ENCODE measurements around the gene FGF9.

Gene FGF9

GRCh38 chr13:21670883-21671619, at the start of gene FGF9:
Gene FGF9 (plus strand): TSS chr13:21671073. CDS start chr13:21671913, 840 bp downstream.
- DNase-seq = peak; percentile 64 to 84 (median 77)

DNA sequence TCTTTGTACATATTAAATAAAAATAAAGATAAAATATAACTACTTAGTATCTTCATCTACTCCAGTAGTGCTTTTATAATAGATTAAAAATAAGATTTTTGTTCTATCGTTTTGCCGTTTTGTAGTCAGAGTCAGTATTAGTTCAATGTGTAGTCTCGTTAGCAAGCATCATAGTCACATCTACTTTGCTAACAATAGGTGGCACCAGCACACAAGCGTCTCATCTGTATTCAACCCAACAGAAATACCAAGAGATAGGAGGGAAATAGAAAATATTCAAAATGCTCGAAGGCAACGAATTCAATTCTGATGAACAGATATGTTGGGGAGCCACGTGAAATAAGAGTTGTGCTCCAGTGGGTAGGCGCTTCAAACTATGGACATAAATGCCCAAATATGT, 45.5 kb upstream of the FGF9 start:
- DNase-seq = peak; percentile 17 to 39 (median 23)

- DNase-seq = no peak
Observed at GRCh38 chr13:21632196-21632595, 38.7 kb upstream of the FGF9 start.

DNA sequence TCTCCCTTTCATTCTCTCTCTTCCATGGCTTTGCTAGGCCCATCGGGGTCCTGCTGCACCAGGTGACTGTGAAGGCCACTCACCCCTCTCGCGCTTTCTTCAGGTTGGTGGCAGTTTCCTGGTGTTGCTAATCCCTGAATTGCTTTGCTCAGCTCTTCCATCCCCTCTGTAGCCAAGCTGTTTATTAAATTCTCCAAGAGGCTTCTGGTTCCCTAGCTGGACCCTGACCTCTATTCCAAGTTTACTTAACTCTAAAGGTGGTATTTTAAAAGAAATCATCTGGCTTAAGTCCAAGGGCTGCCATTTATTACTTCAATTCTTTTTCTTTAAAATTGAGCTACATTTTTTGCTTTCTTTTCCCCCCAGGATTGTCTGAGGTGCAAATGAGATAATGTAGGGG, 34.2 kb upstream of the FGF9 start:
- no peak for DNase-seq

GRCh38 chr13:21637296-21637695, 33.6 kb upstream of the FGF9 start:
- peak; percentile 29 to 48 (median 33) for DNase-seq

DNA sequence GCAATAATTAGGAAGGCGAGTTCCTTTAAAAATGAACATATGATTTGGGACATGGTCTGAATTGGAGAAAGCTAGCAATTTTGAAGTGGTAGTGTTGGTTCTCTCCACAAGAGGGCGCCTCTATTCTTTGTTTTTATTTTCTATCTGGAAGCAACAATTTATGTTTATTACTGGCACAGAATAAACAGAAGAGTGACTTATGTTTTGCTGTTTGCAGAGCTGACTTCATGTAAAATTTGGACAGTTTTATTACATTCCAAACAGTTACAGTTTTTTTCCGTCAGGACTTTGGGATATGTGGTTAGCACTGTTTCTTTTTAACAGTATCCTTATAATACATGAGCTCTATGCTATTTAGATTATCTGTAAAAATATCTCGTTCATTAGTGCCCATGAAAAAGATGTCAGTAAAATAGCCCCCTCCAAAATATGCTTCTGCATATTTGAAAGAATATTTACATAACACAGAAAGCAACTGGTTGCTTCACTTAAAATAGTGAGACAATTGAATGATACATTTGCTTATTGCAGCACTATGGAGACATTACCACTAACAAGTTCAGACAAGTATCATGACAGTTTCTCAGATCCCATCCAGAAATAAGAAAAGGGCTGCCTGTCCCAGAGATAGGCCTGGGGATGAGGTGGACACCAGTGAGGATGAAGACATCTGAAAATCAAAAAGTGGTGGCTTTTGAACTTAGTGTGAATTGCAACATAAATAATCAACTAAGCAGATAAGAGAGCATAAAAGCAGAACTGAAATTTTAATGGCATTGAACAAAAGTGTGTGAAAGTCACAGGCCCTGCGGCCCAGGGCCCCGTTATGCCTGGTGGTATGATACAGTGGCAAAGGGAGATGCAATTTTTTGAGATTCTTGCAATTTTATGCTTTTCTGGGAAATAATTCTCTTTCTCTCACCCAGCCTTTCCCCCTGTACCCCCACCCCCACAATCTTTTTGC, 32.3 kb upstream of the FGF9 start:
- peak; percentile 44 to 65 (median 51) for DNase-seq

GRCh38 chr13:21639561-21639960, 31.3 kb upstream of the FGF9 start:
- no peak for DNase-seq

GRCh38 chr13:21641629-21642028, 29.2 kb upstream of the FGF9 start:
- no peak for DNase-seq

DNA sequence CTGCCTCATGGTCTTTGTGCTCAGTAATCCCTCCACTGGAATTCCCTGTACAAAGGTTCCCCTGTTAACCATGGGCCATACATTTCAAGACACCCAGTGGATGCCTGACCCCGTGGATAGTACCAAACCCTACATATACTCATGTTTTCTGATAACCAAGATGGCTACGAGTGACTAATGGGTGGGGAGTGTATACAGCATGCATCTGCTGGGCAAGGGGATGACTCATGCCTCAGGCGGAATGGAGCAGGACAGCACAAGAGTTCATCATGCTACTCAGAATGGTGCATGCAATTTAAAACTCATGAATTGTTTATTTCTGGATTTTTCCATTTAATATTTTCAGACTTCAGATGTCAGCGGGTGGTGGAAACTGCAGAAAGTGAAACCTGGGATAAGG, 13.3 kb upstream of the FGF9 start:
- peak in 1 of 3 donors; percentile 11 for DNase-seq

DNA sequence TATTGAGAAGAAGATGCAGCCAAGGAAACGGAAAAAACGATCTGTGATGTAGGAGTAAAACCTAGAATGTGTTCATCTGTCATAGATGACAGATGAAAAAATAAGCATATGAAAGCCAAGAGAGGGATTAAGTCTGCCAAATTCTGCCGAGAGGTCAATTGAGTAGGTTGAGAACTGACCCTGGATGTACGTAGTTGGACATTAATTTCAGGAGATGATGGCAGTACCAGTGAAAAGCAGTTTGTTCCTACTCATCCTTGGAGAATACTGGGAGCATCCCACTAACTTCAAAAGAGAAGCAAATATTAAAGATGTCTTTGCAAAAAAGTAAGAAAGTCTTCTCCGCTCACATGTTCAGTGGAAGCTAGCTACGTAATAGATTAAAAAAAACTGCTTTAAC, 11.8 kb upstream of the FGF9 start:
- no peak for DNase-seq

DNA sequence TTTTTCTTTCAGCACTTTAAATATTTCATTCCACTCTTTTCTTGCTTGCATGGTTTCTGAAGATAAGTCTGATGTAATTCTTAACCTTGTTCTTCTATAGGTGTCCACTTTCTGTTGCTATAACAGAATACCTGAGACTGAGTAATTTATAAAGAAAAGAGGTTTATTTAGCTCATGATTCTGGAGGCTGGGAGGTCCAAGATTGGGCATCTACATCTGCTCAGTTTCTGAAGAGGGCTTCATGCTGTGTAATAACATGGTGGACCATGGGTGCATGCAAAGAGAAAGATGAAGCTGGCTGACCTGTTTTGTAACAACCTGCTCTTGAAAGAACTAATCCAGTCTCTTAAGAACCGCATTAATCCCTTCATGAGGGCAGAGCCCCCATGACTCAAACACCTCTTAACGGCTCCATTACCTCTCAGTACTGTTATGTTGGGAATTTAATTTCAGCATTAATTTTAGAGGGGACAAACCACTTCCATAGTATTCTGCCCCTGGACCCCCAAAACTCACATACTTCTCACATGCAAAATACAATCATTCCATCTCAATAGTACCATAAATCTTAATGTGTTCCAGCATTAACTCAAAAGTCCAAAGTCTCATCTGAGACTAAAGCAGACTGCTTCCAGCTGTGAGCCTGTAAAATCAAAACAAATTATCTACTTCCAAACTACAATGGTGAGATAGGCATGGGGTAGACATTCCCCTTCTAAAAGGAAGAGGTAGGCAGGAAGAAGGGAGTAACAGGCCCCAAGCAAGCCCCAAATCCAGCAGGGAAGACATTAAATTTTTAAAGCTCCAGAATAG, 9.6 kb upstream of the FGF9 start:
- DNase-seq = no peak

DNA sequence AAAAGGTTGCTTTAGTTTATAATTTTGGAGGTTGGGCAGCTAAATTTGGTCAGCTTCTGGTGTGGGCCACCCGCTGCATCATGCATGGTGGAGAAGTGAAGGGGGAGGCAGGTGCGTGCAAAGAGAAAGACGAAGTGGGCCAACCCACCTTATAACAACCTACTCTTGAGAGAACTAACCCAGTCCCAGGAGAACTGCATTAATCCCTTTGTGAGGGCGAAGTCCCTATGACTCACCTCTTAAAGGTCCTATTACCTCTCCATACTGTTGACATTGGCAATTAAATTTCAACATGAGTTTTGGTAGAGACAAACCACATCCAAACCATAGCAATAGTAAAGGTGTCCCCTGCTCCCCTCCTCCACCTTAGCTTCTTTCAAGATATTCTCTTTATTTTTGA, 7.7 kb upstream of the FGF9 start:
- DNase-seq = no peak

DNA sequence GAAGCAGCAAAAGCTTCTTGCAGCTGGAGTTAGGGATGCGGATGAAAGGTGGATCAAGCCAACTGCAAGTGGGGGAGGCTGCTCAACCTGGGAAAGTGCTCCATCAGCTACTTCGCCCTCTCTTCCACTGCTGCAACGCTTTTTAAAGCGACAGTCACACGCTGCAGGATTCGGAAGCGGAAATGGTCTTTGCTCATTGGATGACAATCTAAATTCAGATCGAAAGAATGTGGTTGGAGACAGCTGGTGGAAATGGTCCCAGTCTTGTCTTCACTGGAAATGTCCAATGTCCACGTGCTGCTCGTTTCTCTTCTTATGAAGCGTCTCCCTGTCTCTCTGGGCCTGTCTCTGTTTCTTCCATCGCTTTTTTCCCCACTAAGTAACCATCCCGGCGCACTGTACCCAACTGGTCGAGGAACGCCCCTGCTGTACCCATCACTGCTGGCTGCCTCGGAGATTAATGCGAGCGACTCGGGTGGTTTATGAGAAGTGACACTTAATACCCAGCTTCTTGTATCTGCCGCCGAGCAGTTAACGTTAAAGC, 2.1 kb upstream of the FGF9 start:
- peak in 1 of 3 donors; percentile 14 for DNase-seq

GRCh38 chr13:21670006-21670882, 629 bp upstream of the FGF9 start:
- DNase-seq = peak; percentile 28 to 59 (median 40)

DNA sequence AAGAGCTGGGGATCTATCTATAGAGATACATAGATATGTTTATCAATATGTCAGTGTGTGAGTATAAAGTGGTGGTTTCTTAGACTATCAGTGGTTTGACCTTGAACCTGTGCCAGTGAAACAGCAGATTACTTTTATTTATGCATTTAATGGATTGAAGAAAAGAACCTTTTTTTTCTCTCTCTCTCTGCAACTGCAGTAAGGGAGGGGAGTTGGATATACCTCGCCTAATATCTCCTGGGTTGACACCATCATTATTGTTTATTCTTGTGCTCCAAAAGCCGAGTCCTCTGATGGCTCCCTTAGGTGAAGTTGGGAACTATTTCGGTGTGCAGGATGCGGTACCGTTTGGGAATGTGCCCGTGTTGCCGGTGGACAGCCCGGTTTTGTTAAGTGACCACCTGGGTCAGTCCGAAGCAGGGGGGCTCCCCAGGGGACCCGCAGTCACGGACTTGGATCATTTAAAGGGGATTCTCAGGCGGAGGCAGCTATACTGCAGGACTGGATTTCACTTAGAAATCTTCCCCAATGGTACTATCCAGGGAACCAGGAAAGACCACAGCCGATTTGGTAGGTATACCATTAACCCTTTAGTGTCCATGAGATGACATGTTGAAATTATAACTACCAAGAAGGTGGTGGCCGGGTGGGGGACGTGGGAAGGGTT, 880 bp downstream of the FGF9 start:
- DNase-seq = no peak

DNA sequence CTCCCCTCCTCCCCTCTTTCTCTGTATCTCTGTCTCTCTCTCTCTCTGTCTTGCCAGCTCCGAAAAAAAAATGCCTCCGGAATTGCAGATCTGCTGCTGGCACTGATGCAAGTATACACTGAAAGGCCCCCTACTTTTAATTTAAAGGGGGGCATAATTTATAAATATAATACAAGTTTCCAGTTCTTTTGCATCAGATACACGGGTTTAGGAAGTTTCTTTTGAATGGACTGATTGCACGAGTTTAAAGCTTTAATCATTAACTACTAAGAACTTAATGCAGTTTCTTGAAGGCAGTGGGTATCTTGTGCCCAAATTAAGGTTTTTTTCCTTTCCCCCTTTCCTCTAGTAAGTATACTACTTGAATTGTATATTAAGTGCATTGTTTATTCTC, 1.4 kb downstream of the FGF9 start:
- no peak for DNase-seq

GRCh38 chr13:21672796-21673538, 2.1 kb downstream of the FGF9 start:
- DNase-seq = peak in 2 of 3 donors; percentile 10 to 17

DNA sequence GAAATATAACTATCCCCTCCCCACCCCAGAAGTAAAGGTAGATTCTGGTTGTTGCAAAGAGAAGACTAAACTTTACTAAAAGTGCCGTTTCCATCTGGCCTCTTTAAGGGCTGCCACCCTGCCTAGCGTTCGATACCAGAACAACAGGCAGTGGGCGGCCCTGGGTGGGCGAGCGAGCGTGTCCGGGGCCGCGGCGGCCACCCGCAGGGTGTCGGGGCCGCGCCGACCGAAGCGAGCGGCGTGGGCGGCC, 2.6 kb downstream of the FGF9 start:
- DNase-seq = peak in 1 of 3 donors; percentile 47

DNA sequence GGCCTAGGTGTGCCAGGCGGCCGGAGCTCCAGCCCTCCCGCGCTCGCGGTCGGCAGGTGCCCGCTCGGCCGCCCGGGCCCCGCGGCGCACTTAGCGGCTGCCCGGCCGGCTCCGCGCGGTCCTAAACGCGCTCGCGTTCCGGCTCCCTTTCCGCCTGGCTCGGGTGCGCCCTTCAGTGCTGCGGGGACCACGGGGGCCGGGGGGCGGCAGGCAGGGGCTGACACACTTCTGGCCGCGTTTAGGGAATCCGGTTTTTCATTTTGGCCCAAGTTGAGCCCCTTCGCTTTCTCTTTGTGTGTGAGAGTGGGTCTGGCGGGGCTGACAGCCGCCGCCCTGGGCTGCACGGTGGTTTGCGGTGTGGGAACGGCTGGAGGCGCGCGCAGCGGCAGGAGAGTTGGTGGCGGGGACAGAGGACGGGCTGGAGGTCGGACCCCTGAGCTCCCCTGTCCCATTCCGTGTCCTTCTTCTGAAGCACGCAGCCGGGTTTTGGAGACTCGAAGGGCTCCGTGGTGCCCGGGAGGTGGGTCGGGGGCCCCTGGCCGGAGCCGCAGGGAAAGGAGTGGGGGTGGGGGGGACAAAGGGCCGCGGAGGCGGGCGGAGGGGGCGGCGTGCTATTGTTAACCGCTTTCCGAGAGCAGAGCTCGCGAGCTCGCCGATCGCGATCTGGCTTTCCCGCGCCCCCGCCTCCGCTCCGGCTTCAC, 3.1 kb downstream of the FGF9 start:
- peak; percentile 31 to 75 (median 53) for DNase-seq

- DNase-seq = peak in 1 of 3 donors; percentile 13
Observed at GRCh38 chr13:21674490-21675009, 3.7 kb downstream of the FGF9 start.

Measured in suppressor macrophage treated with lipopolysaccharide for 1 hour (primary cell).